ENCODE measurements around the gene LRRC38.

LRRC38 gene

DNA sequence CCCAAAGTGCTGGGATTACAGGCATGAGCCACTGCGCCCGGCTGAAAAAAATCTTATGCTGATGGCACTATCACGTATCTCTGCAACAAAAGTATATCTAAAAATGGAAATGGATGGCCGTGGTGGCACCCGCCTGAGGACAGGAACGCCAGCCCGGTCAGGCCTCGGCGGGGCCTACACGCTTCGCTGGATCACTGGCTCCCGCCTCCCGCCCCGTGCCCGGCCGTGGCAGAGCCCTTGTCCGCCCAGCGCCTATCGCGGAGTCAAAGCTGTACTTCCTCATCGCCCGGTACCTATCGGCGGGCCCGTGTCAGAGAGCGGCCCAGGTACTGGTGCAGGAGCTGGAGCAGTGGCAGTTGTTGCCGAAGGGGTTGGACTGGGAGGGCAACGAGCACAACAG lies 41.0 kb upstream of the LRRC38 start:
- H3F3A ChIP-seq (ENCODE audit: insufficient read depth, low read length): no peaks in the 10 kb centered on the region
- no peak for TF ChIP-seq EZH2 (IDR thresholded peaks at IDR 0.05; ENCODE audit: borderline replicate concordance, low read length)
- TF ChIP-seq, protein P1, sequence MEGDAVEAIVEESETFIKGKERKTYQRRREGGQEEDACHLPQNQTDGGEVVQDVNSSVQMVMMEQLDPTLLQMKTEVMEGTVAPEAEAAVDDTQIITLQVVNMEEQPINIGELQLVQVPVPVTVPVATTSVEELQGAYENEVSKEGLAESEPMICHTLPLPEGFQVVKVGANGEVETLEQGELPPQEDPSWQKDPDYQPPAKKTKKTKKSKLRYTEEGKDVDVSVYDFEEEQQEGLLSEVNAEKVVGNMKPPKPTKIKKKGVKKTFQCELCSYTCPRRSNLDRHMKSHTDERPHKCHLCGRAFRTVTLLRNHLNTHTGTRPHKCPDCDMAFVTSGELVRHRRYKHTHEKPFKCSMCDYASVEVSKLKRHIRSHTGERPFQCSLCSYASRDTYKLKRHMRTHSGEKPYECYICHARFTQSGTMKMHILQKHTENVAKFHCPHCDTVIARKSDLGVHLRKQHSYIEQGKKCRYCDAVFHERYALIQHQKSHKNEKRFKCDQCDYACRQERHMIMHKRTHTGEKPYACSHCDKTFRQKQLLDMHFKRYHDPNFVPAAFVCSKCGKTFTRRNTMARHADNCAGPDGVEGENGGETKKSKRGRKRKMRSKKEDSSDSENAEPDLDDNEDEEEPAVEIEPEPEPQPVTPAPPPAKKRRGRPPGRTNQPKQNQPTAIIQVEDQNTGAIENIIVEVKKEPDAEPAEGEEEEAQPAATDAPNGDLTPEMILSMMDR (IDR thresholded peaks at IDR 0.05; ENCODE audit: low read length): no peak
- H3K27me3 ChIP-seq (ENCODE audit: insufficient read depth, low read length): no peaks in the 10 kb centered on the region
- H3K4me1 ChIP-seq (ENCODE audit: insufficient read depth, low read length, severe bottlenecking): no peaks in the 10 kb centered on the region
- no peak overlapping the region for H3K4me3 ChIP-seq (ENCODE audit: low read depth, low read length, poor library complexity, severe bottlenecking)
- no peak overlapping the region for H2AFZ ChIP-seq (ENCODE audit: low read length)
- H3K27ac ChIP-seq (ENCODE audit: low read depth, low read length, poor library complexity, severe bottlenecking): no peak overlapping the region
- H3K9me2 ChIP-seq (ENCODE audit: low read depth, low read length): no peaks in the 10 kb centered on the region
- H3K36me3 ChIP-seq (ENCODE audit: insufficient read depth, low read length): no peaks in the 10 kb centered on the region
- no peak overlapping the region for H3K4me2 ChIP-seq (ENCODE audit: low read length)
- H3K79me2 ChIP-seq (ENCODE audit: insufficient read depth, low read length): no peaks in the 10 kb centered on the region
- no peaks in the 10 kb centered on the region for H3K9me3 ChIP-seq (ENCODE audit: low read length)
- no peaks in the 10 kb centered on the region for H4K20me1 ChIP-seq (ENCODE audit: insufficient read depth, low read length)
- H3K9ac ChIP-seq (ENCODE audit: low read length): no peak overlapping the region

DNA sequence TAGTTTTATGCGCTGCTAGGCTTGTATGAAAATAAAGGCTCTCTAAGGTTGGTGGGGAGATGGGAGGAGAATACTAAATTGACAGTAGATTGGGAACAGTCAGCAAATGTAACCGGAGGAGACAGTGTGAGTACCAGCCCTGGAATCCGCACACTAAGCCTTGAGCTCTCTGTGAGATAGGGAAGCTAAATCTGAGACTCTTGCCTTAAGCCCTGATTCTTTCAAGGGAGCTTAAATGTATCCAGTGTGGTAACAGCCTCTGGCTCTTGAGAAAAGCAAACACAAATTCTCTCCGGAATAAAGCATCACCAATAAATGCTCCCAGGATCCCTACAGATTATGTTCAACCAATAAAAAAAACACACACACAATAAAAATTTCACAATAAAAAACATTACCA lies 36.9 kb upstream of the LRRC38 start:
- Histone ChIP-seq H3F3A (ENCODE audit: insufficient read depth, low read length) (no peaks in the 10 kb centered on the region), H3K27me3 (ENCODE audit: insufficient read depth, low read length) (peaks cover 4% of the 10 kb centered on the region; the same call in 1 of the 2 replicates), H3K27ac (ENCODE audit: low read depth, low read length, poor library complexity, severe bottlenecking) (no peak overlapping the region), H3K4me3 (ENCODE audit: low read depth, low read length, poor library complexity, severe bottlenecking) (no peak overlapping the region), H3K4me2 (ENCODE audit: low read length) (no peak overlapping the region), H3K9me3 (ENCODE audit: low read length) (no peaks in the 10 kb centered on the region), H3K9me2 (ENCODE audit: low read depth, low read length) (no peaks in the 10 kb centered on the region), H4K20me1 (ENCODE audit: insufficient read depth, low read length) (no peaks in the 10 kb centered on the region), H3K36me3 (ENCODE audit: insufficient read depth, low read length) (no peaks in the 10 kb centered on the region), H3K4me1 (ENCODE audit: insufficient read depth, low read length, severe bottlenecking) (no peaks in the 10 kb centered on the region), H3K9ac (ENCODE audit: low read length) (no peak overlapping the region), H2AFZ (ENCODE audit: low read length) (no peak overlapping the region), H3K79me2 (ENCODE audit: insufficient read depth, low read length) (no peaks in the 10 kb centered on the region)
- no peak for TF ChIP-seq EZH2 (IDR thresholded peaks at IDR 0.05; ENCODE audit: borderline replicate concordance, low read length)
- TF ChIP-seq, protein P1 (IDR thresholded peaks at IDR 0.05; ENCODE audit: low read length): no peak

DNA sequence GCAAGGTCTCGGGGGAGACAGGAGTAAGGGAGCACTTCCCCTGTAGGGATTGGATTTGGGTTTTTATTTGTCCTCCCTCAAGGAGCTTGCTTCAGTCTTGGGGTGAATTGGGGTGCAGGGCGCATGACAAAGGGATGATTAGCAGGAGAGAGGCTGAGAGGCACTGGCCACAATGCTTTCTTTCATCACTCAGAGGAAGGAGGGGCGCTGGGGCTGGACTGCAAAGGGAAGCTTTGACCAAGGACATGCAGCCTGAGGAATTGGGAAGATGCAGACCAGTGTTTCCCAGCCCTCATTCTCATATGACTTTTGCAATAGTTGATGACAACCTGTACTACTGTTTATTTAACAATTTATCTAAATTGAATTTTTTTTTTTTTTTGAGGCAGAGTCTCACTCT lies 35.7 kb upstream of the LRRC38 start:
- Histone ChIP-seq H3K36me3 (ENCODE audit: insufficient read depth, low read length) (no peaks in the 10 kb centered on the region), H3K27me3 (ENCODE audit: insufficient read depth, low read length) (peaks cover 4% of the 10 kb centered on the region; the same call in 1 of the 2 replicates), H3K4me1 (ENCODE audit: insufficient read depth, low read length, severe bottlenecking) (no peaks in the 10 kb centered on the region), H3K4me3 (ENCODE audit: low read depth, low read length, poor library complexity, severe bottlenecking) (no peak overlapping the region), H2AFZ (ENCODE audit: low read length) (no peak overlapping the region), H3K9me2 (ENCODE audit: low read depth, low read length) (no peaks in the 10 kb centered on the region), H3F3A (ENCODE audit: insufficient read depth, low read length) (no peaks in the 10 kb centered on the region), H3K27ac (ENCODE audit: low read depth, low read length, poor library complexity, severe bottlenecking) (no peak overlapping the region), H3K79me2 (ENCODE audit: insufficient read depth, low read length) (no peaks in the 10 kb centered on the region), H3K4me2 (ENCODE audit: low read length) (no peak overlapping the region), H3K9ac (ENCODE audit: low read length) (no peak overlapping the region), H3K9me3 (ENCODE audit: low read length) (no peaks in the 10 kb centered on the region), H4K20me1 (ENCODE audit: insufficient read depth, low read length) (no peaks in the 10 kb centered on the region)
- TF ChIP-seq EZH2 (IDR thresholded peaks at IDR 0.05; ENCODE audit: borderline replicate concordance, low read length): no peak
- TF ChIP-seq, protein P1 (IDR thresholded peaks at IDR 0.05; ENCODE audit: low read length): no peak

All from OCI-LY1 (cell line).